B cell (primary cell): ENCODE results near the gene YIF1A. TPM values are rescaled to one million over a fixed set of nuclear protein-coding genes. Genes with fewer than 3 reads are reported as not detected.

Source experiments
- ATAC-seq: fragments of 200-7000 bp; cut with Tn5 transposase; one replicate; pipeline ENCODE4 v1.10.0; 2021; ENCODE audit warnings: low read depth, mild to moderate bottlenecking, moderate number of reproducible peaks, moderate library complexity
- CTCF ChIA-PET: fragments of 350-600 bp; sonication (Branson Sonifier 250); formaldehyde crosslinking; loops from one replicate; lab custom pipeline; 2021; ENCODE audit warnings: antibody characterized with exemption, inconsistent platforms; lab: Charles Lee
- POLR2A ChIA-PET: fragments of 350-600 bp; sonication (Branson Sonifier 250); formaldehyde crosslinking; loops from one replicate; lab custom pipeline; 2021; ENCODE audit warnings: antibody characterized with exemption; lab: Charles Lee
- DNase-seq: peaks from one replicate; pipeline ENCODE4 v3.0.0; 2013
- H2AFZ ChIP-seq: 2 replicates; pipeline ENCODE4 v1.6.1; 2012; ENCODE audit warnings: mild to moderate bottlenecking, low read depth, low read length; ENCODE audit not compliant: insufficient read depth, poor library complexity, severe bottlenecking
- H3K27ac ChIP-seq, 2 donors: 1 replicate in 1 of 2; 2 replicates in 1 of 2; pipeline ENCODE4 v1.5.1; 2012 to 2013; ENCODE audit warnings: low read length in 2 of 2, mild to moderate bottlenecking in 2 of 2, moderate library complexity in 1 of 2
- H3K27me3 ChIP-seq, 4 experiments: fragments of 200-600 bp in 1 of 4; sonication (generic) in 1 of 4; replicated peaks in 1 of 4; 1 replicate in 2 of 4; 2 replicates in 2 of 4; pipeline versions ENCODE4 v1.6.1 to v1.7.0; 2013 to 2016; ENCODE audit warnings: low read length in 3 of 4, mild to moderate bottlenecking in 2 of 4, mixed read lengths in 1 of 4, moderate library complexity in 1 of 4; ENCODE audit not compliant: insufficient read depth in 4 of 4, control insufficient read depth in 3 of 4; ENCODE audit errors: control extremely low read depth in 1 of 4
- H3K36me3 ChIP-seq, 2 experiments: replicated peaks in 1 of 2; 1 replicate in 1 of 2; 2 replicates in 1 of 2; pipeline versions ENCODE4 v1.6.1 to v1.7.1; 2013; ENCODE audit warnings: low read length in 1 of 2; ENCODE audit not compliant: insufficient read depth in 2 of 2, control insufficient read depth in 1 of 2; ENCODE audit errors: control extremely low read depth in 1 of 2, extremely low read depth in 1 of 2
- H3K4me1 ChIP-seq, 2 donors: fragments of 200-600 bp in 1 of 2; sonication (generic) in 1 of 2; 1 replicate in 1 of 2; 2 replicates in 1 of 2; pipeline versions ENCODE4 v1.5.1 to v1.6.1; 2013 to 2017; ENCODE audit warnings: low read length in 2 of 2; ENCODE audit not compliant: control insufficient read depth in 2 of 2, insufficient read depth in 2 of 2
- H3K4me2 ChIP-seq: replicated peaks from 2 replicates; pipeline ENCODE3; 2012; ENCODE audit warnings: mild to moderate bottlenecking, low read depth, low read length; ENCODE audit not compliant: poor library complexity, severe bottlenecking
- H3K4me3 ChIP-seq, 5 experiments: fragments of 200-600 bp in 1 of 5; sonication (generic) in 1 of 5; 1 replicate in 3 of 5; 2 replicates in 2 of 5; pipeline versions ENCODE4 v1.5.1 to v1.7.0; 2011 to 2016; ENCODE audit warnings: low read length in 4 of 5, mild to moderate bottlenecking in 4 of 5, low read depth in 2 of 5, control low read depth in 1 of 5, moderate library complexity in 1 of 5; ENCODE audit not compliant: insufficient read depth in 1 of 5; ENCODE audit errors: control extremely low read depth in 1 of 5, extremely low read depth in 1 of 5
- H3K79me2 ChIP-seq: fragments of 200-600 bp; sonication (generic); one replicate; pipeline ENCODE4 v1.6.0; 2016; ENCODE audit warnings: low read length; ENCODE audit not compliant: control insufficient read depth, insufficient read depth
- H3K9ac ChIP-seq: fragments of 200-600 bp; sonication (generic); 2 replicates; pipeline ENCODE4 v1.6.1; 2017; ENCODE audit warnings: mild to moderate bottlenecking, low read length, moderate library complexity
- H3K9me3 ChIP-seq, 3 donors: one replicate each; pipeline versions ENCODE4 v1.6.1 to v1.7.1; 2013; ENCODE audit warnings: low read length in 2 of 3; ENCODE audit not compliant: control insufficient read depth in 2 of 3, insufficient read depth in 1 of 3; ENCODE audit errors: control extremely low read depth in 1 of 3
- H4K20me1 ChIP-seq: 2 replicates; pipeline ENCODE4 v1.6.0; 2012; ENCODE audit warnings: mild to moderate bottlenecking, low read length; ENCODE audit not compliant: insufficient read depth, control insufficient read depth, poor library complexity, severe bottlenecking
- H3K27ac Mint-ChIP-seq: one replicate; pipeline ENCODE4 v1.8.0; 2021; ENCODE audit warnings: mixed read lengths
- H3K27me3 Mint-ChIP-seq: one replicate; pipeline ENCODE4 v1.8.0; 2021; ENCODE audit warnings: mixed read lengths
- H3K4me1 Mint-ChIP-seq: one replicate; pipeline ENCODE4 v1.8.0; 2021; ENCODE audit warnings: mixed read lengths
- H3K4me3 Mint-ChIP-seq: one replicate; pipeline ENCODE4 v1.8.0; 2021; ENCODE audit warnings: mixed read lengths
- H3K9me3 Mint-ChIP-seq: one replicate; pipeline ENCODE4 v1.8.0; 2022; ENCODE audit warnings: mixed read lengths; ENCODE audit not compliant: insufficient read depth
- EZH2 ChIP-seq: IDR thresholded peaks from 2 replicates; pipeline ENCODE4 v1.6.1; 2012; ENCODE audit warnings: borderline replicate concordance, low read depth, mild to moderate bottlenecking, moderate library complexity, low read length; ENCODE audit not compliant: insufficient read depth, poor library complexity, severe bottlenecking
- WGBS: methylation state at CpG from one replicate; pipeline ENCODE4 v1.1.5; 2013; ENCODE audit warnings: missing lambda C conversion rate; ENCODE audit not compliant: insufficient coverage; 5-methylcytosine and 5-hydroxymethylcytosine counted together
- intact Hi-C: fragments of 100-400 bp; cut with micrococcal nuclease; formaldehyde crosslinking; loops from one replicate; pipeline ENCODE4 v1.10.0; 2022
- polyA plus RNA-seq: library from polyadenylated mRNA; depleted of rRNA; stranded (reverse); fragments of >200 nt; gene quantifications from 2 replicates; pipeline ENCODE4 v1.2.3, GENCODE V29; 2012
- total RNA-seq, 2 donors: library from RNA; stranded (reverse); fragments of 120-200 nt in 1 of 2; gene quantifications; 1 replicate in 1 of 2; 2 replicates in 1 of 2; pipeline versions ENCODE4 v1.2.3 to v1.2.4, GENCODE V29; 2013 to 2022
- TF ChIP-seq, protein P1 (sequence below): fragments of 200-600 bp; IDR thresholded peaks from one replicate; pipeline ENCODE4 v1.8.0; 2022; ENCODE audit warnings: antibody characterized with exemption, mild to moderate bottlenecking

The YIF1A gene
- total and polyA plus RNA-seq, 2 donors (not counting 1 experiment from before 2014, with no cell fraction given), result 43.9 to 95.0 TPM

DNA sequence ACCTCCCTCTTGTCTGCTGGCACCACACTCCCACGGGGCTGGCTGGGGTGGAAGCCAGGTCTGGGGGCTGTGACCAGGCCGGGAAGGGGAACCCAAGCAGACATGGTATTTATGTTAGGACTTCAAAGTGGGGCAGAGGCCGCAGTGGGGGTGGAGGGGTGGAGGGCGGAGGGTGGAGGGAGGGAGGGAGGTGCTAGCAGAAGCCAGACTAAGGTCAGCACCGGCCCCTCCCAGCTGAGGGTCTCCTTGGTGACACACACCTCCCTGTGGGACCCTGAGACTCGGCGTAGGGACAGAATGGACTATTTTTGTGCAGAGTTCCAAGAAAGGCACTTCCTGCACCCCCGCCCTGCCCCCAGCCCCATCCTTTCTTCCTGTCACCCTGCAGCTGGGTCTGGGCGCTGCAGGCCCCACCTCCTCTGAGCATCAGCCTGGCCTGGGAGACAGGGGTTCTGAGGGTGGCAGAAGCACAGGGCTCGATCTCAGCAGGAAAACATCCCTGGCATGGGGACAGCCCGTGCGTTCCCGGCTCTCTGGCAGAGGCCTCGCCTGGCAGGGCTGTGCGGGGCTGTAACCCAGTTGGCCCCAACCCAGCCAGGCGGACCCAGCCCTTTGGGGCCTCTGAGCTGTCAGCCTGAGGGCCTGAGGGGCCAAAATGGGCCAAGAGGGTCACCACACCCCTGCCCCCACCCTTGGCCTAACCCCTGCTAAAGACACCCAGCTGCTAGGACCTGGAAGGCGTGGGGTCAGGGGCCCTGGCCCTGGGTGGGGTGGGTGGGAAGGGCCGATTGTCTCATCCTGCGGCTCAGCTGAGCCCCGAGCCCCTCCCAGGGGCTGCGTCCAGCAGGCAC lies 37.5 kb upstream of the YIF1A start:
- DNase-seq, result peak; percentile 15
- 47% methylated on average over 15 of the region's 21 CpGs for WGBS
- ChIA-PET CTCF (interaction anchor here (1.0 to 1.6 kb wide), 3 partner anchors 8 to 17 kb away, joined by 4 to 20 read pairs (median 4); no protein-coding TSS in a partner anchor), POLR2A (interaction anchor here (0.6 to 1.6 kb wide), 3 partner anchors 14 to 251 kb away, joined by 3 to 7 read pairs (median 5); no protein-coding TSS in a partner anchor)
- H3K27ac ChIP-seq, result no peak overlapping the region
- intact Hi-C loops, result no loop called here
- no peak overlapping the region for H2AFZ ChIP-seq
- no peak overlapping the region for H3K4me3 ChIP-seq
- H3K9me3 ChIP-seq, result no peaks in the 10 kb centered on the region
- no peak overlapping the region for H3K9ac ChIP-seq
- TF ChIP-seq EZH2, result no peak
- TF ChIP-seq, protein P1, sequence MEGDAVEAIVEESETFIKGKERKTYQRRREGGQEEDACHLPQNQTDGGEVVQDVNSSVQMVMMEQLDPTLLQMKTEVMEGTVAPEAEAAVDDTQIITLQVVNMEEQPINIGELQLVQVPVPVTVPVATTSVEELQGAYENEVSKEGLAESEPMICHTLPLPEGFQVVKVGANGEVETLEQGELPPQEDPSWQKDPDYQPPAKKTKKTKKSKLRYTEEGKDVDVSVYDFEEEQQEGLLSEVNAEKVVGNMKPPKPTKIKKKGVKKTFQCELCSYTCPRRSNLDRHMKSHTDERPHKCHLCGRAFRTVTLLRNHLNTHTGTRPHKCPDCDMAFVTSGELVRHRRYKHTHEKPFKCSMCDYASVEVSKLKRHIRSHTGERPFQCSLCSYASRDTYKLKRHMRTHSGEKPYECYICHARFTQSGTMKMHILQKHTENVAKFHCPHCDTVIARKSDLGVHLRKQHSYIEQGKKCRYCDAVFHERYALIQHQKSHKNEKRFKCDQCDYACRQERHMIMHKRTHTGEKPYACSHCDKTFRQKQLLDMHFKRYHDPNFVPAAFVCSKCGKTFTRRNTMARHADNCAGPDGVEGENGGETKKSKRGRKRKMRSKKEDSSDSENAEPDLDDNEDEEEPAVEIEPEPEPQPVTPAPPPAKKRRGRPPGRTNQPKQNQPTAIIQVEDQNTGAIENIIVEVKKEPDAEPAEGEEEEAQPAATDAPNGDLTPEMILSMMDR, result no peak
- Mint-ChIP-seq H3K27ac (no peak overlapping the region), H3K4me1 (peaks cover 16% of the 10 kb centered on the region), H3K27me3 (no peaks in the 10 kb centered on the region), H3K9me3 (no peaks in the 10 kb centered on the region), H3K4me3 (no peak overlapping the region)
- no peak for ATAC-seq
- no peaks in the 10 kb centered on the region for H3K79me2 ChIP-seq
- H4K20me1 ChIP-seq, result no peaks in the 10 kb centered on the region
- H3K27me3 ChIP-seq, result no peaks in the 10 kb centered on the region
- H3K36me3 ChIP-seq, result no peaks in the 10 kb centered on the region
- no peak overlapping the region for H3K4me2 ChIP-seq
- H3K4me1 ChIP-seq, result peaks cover 15 to 25% of the 10 kb centered on the region in 2 donors

DNA sequence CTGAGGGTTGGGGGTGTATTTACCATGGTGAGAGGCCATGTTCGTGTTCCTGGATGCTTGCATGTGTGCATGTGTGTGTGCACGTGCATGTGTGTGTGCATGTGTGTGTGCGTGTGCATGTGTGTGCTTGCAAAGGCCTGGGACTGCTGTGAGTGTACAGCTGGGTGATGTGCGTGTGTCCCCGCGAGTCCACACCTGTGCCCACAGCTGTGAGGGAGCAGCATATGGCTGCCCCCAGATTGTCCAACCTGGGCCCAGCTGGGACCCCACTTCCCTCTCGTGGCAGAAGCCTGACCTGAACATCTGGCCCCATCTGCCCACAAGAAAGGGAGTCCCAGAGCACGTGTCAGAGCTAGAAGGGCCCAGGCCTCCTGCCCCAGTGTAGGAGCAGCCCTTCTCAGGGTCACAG lies 36.3 kb upstream of the YIF1A start:
- Mint-ChIP-seq H3K27ac (no peak overlapping the region), H3K4me3 (no peak overlapping the region), H3K4me1 (peaks cover 16% of the 10 kb centered on the region), H3K9me3 (no peaks in the 10 kb centered on the region), H3K27me3 (no peaks in the 10 kb centered on the region)
- ChIA-PET POLR2A (no interaction called here), CTCF (interaction anchor here (2.1 kb wide), 1 partner anchor 13 kb away, joined by 21 read pairs; no protein-coding TSS in a partner anchor)
- intact Hi-C loops, result no loop called here
- Histone ChIP-seq H3K9ac (no peak overlapping the region), H2AFZ (no peak overlapping the region), H3K9me3 (no peaks in the 10 kb centered on the region), H4K20me1 (no peaks in the 10 kb centered on the region), H3K4me3 (no peak overlapping the region), H3K4me1 (peaks cover 15 to 25% of the 10 kb centered on the region in 2 donors), H3K36me3 (no peaks in the 10 kb centered on the region), H3K27me3 (no peaks in the 10 kb centered on the region), H3K79me2 (no peaks in the 10 kb centered on the region), H3K27ac (no peak overlapping the region), H3K4me2 (no peak overlapping the region)
- DNase-seq, result peak; percentile 12
- WGBS, result 38% methylated on average over 8 of the region's 8 CpGs
- no peak for TF ChIP-seq EZH2
- TF ChIP-seq, protein P1, result no peak
- no peak for ATAC-seq
